Articular chondrocyte of knee joint (primary cell): ENCODE results near the gene OR1L8. TPM values are rescaled to one million over a fixed set of nuclear protein-coding genes. Genes with fewer than 3 reads are reported as not detected.

Experiments
- total RNA-seq: library from RNA; depleted of rRNA; stranded (reverse); fragments of >200 nt; gene quantifications from 2 replicates; pipeline ENCODE4 v1.2.3, GENCODE V29; 2012

The OR1L8 gene
- 0.11 and 0.13 TPM in 2 replicates for total RNA-seq

GRCh38 chr9:122583284-122583683 is at the start of gene OR1L8:
Gene OR1L8, minus strand, starts transcription at chr9:122583384. Its CDS starts 14,907 bp downstream, at chr9:122568477.

GRCh38 chr9:122614362-122614761 is 31.2 kb upstream of the OR1L8 start, which contains the start of gene OR1Q1:
Gene OR1Q1, plus strand, starts transcription at chr9:122614738. Its CDS starts 0 bp downstream, at chr9:122614738.

GRCh38 chr9:122552812-122553211 is 30.4 kb downstream of the OR1L8 start, which contains the start of gene OR1N2:
Gene OR1N2, plus strand, starts transcription at chr9:122553112. Its CDS starts 100 bp downstream, at chr9:122553212.

GRCh38 chr9:122527193-122527592 is 56.0 kb downstream of the OR1L8 start, which contains the start of gene OR1N1:
Gene OR1N1, minus strand, starts transcription at chr9:122527293. Its CDS starts 0 bp downstream, at chr9:122527293.

GRCh38 chr9:122518841-122519240 is 64.3 kb downstream of the OR1L8 start, which contains the start of gene OR1J4:
Gene OR1J4, plus strand, starts transcription at chr9:122519141. Its CDS starts 0 bp downstream, at chr9:122519141.

Other genes starting within 250 kb of the OR1L8 start
- gene PTGS1, start 212.4 kb downstream of the OR1L8 start, total RNA-seq, result 2.8 and 7.4 TPM in 2 replicates
- gene OR1J1, start 105.5 kb downstream of the OR1L8 start, total RNA-seq, result not detected in 2 replicates
- 0.26 and 0.32 TPM in 2 replicates for gene OR1J2, start 72.6 kb downstream of the OR1L8 start, total RNA-seq
- gene OR1J4, start 64.2 kb downstream of the OR1L8 start, total RNA-seq, result 0.11 and 0.13 TPM in 2 replicates
- not detected in 2 replicates for gene OR1N1, start 56.1 kb downstream of the OR1L8 start, total RNA-seq
- 0.26 TPM in 1 of 2 replicates, not detected in the other for gene OR1N2, start 30.3 kb downstream of the OR1L8 start, total RNA-seq
- not detected in 2 replicates for gene OR1Q1, start 31.4 kb upstream of the OR1L8 start, total RNA-seq
- gene OR1B1, start 74.2 kb upstream of the OR1L8 start, total RNA-seq, result 0.11 and 0.13 TPM in 2 replicates
- gene OR1L1, start 78.3 kb upstream of the OR1L8 start, total RNA-seq, result not detected in 2 replicates
- not detected in 2 replicates for gene OR1L3, start 91.7 kb upstream of the OR1L8 start, total RNA-seq
- gene OR1L4, start 140.6 kb upstream of the OR1L8 start, total RNA-seq, result not detected in 2 replicates
- gene OR1L6, start 158.9 kb upstream of the OR1L8 start, total RNA-seq, result not detected in 2 replicates
- not detected in 2 replicates for gene OR5C1, start 205.5 kb upstream of the OR1L8 start, total RNA-seq
- gene OR1K1, start 216.7 kb upstream of the OR1L8 start, total RNA-seq, result not detected in 2 replicates
- 37.6 and 39.6 TPM in 2 replicates for gene PDCL, start 245.2 kb upstream of the OR1L8 start, total RNA-seq